HG03159 (cell line): Measurements from ENCODE around the gene CHRNB1.
"Not testable (repeated sequence)": the region's sequence is repeated elsewhere in the genome, so short reads cannot be mapped to it uniquely, and the experiment has no call there.

Source experiments
- ATAC-seq: cut with Tn5 transposase; IDR thresholded peaks from one replicate; pipeline ENCODE4 v1.9.1; 2021; ENCODE audit warnings: mild to moderate bottlenecking, moderate library complexity; ENCODE audit not compliant: unreplicated experiment

The CHRNB1 gene

GRCh38 chr17:7466318-7466638 lies 21.4 kb downstream of the CHRNB1 start:
- ATAC-seq = no peak

DNA sequence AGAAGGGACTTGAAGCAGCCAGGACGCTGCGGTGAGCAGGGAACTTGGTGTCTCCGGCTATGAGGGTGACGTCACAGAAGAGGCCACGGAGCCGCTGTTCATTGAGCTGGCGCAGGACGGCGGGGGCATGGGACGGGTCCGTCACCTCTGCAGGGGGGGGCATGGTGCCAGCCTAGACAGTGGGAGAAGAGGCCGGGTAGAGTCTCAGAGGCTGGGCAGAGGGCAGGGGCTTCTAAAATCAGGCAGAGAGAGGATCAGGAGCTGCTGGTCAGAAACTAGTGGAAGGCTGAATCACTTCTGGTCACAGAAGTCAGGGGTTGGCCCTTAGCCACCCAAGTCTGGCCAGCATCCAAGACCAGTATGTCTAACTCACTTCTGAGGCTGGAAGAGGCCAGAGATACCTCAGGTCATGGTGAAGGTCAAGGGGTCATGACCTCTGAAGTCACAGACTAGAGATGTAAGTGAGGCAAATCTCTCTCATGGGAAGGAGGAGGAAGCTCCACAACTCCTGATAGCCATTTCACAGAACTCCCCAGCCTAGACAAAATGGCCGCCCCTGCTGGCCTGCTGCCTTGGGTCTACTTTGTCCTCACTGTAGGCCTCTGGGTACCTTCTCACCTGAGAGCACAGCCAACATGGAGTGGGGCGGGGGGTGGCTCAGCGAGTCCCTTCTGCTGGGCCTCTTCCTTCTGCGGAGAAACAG lies 21.9 kb downstream of the CHRNB1 start:
- ATAC-seq = no peak

DNA sequence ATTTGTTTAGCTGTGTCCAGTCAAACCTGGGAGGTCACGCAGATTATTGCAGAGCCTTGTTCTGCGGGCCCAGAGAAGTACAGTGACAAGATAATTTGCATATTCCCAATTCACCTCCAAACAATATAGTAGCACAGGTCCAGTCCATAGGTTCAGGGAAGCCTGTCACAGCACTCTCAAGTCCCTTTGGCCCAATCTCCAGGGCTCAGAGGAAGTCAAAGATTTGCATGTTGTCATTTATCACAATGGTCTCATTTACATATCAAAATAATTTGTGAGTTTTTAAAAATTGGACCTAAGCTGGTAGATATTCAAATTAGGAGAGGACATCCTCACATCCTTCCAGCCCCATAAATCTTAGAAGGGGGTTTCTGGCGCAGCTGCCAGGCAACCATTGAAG lies 22.6 kb downstream of the CHRNB1 start:
- no peak for ATAC-seq

DNA sequence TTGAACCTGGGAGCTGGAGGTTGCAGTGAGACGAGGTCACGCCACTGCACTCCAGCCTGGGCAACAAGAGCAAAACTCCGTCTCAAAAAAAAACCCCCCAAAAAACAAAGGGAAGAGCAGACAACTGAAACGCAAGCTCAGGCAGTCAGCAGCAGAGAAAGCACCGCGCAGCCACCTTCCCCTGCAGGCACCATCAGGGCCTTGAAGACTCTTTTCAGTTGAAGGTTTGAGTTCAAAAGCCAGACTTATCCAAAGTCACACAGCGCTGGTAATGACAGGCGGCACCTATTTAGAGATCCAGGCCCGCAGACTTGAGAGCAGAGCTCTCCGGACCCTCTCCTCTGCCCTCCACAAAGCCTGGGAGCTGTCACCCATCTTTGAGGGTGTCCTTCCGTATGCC lies 23.4 kb downstream of the CHRNB1 start:
- ATAC-seq = no peak

GRCh38 chr17:7468804-7469389 lies 24.0 kb downstream of the CHRNB1 start:
- no peak for ATAC-seq

DNA sequence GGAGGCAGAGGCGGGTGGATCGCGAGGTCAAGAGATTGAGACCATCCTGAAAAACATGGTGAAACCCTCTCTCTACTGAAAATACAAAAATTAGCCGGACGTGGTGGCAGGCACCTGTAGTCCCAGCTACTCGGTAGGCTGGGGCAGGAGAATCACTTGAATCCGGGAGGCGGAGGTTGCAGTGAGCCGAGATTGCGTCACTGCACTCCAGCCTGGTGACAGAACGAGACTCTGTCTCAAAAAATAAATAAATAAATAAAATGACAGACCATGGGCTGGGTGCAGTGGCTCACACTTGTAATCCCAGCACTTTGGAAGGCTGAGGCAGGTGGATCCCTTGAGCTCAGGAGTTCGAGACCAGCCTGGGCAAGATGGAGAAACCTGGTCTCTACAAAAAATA lies 25.0 kb downstream of the CHRNB1 start:
- ATAC-seq = not testable (repeated sequence)

DNA sequence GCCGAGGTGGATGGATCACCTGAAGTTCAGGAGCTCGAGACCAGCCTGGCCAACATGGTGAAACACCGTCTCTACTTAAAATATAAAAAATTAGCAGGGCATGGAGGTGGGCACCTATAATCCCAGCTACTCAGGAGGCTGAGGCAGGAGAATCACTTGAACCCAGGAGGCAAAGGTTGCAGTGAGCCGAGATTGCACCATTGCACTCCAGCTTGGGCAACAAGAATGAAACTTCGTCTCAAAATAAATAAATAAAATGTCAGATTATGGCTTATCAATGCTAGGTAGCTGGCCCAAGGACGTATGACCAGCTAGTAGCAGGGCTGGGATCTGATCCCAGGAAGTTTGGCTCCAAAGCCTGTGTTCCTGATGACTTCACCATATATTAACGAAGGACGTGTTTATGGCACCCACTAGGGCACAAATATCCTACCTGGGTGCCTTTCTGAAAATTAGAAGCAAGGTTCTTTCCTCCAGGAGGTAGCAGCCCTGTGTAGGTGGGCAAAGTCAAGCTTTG lies 25.7 kb downstream of the CHRNB1 start:
- ATAC-seq = not testable (repeated sequence)

- ATAC-seq = no peak
Observed at GRCh38 chr17:7471729-7472128, 26.9 kb downstream of the CHRNB1 start.

DNA sequence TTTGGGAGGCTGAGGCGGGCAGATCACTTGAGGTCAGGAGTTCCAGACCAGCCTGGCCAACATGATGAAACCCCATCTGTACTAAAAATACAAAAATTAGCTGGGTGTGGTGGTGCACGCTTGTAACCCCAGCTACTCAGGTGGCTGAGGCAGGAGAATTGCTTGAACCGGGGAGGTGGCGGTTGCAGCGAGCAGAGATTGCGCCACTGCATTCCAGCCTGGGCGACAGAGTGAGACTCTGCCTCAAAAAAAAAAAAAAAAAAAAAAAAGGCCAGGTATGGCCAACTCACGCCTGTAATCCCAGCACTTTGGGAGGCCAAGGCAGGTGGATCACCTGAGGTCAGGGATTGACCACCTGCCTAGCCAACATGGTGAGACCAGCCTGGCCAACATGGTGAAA lies 29.9 kb downstream of the CHRNB1 start:
- ATAC-seq = not testable (repeated sequence)

DNA sequence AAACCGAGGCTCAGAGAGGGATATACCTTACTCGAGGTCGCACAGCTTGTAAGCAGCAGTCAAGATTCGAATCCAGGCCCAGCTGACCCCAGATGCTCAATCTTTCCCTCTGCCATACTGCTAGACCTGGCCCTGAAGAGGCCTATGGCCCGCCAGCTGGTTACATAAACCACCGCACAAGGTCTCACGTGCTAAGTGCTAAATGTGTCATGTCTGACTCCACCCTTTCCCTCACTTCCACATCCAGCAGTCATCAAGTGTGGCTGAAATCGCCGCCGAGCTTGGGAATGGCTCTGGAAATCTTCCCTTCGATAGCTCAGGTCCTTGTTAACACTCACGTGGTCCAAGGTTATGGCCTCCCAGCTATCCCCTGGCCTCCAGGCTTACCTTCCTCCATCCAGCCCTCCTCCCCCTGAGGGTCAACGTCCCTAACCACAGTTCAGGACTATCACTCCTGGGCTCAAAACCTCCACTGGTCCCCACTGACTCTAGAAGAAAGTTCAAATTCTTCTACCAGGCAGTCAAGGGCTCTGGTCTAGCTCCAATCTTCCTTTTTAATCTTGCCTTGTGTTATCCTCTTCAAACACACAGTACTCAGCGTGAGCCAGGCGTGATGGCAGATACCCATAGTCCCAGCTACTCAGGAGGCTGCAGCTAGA lies 31.0 kb downstream of the CHRNB1 start:
- no peak for ATAC-seq

- ATAC-seq = no peak
Observed at GRCh38 chr17:7476494-7476893, 31.6 kb downstream of the CHRNB1 start.

DNA sequence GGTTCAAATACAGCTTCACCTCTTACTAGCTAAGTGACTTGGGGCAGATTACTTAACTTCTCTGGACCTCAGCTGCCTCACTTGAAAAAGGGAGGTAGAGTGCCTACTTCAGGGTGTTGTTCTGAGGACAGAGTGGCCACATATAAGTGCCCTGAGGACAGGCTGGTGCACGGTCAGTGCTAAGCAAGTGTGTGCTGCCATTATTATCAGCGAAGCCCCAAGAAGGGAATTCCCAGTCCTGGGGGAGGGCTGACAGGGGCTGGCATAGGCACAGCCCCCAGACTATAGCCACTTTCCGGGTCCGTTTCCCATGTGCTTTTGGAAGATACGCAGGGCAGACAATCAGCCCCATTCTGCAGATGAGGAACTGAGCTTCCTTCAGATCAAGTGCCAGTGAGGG lies 32.1 kb downstream of the CHRNB1 start:
- no peak for ATAC-seq

DNA sequence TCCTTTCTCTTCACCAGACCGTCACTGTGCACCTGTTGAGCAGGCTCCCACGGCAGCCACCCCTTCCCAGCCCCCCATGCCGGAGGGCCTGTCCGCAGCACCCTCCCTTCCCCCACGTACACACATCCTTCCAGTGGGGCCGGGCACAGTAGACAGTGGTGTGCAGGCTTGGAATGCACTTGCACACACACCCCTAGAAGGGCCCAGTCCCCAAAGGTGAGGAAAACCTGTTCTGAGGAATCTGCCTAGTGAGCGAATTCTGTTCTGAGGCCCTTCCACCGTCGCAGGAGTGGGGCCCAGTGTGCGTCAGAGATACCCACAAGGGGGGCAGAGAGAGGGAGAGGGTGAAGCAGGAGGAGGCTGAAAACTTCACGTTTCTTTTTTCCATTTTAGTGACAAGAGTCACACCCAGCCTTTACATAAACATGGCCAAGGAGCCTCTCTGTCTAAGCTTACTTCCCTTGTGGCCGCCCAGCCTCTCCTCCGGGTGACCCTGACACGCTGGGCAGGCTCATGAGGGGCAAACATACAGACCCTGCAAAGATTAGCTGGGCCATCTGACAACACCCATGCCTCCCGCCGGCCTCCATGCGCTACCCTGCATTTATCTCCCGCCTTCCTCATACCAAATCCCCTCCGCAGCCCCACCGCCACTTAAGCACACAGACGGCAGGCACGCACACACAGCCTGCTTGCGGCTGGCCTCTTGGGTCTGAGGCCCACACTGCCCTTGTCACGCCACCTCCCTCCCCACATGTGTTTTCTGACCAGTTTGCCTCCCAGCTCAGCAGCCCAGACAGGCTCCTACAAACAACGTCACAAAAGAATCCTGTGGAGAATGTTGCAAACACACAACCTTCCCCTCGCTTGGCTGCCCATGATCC lies 32.8 kb downstream of the CHRNB1 start:
- ATAC-seq = no peak

DNA sequence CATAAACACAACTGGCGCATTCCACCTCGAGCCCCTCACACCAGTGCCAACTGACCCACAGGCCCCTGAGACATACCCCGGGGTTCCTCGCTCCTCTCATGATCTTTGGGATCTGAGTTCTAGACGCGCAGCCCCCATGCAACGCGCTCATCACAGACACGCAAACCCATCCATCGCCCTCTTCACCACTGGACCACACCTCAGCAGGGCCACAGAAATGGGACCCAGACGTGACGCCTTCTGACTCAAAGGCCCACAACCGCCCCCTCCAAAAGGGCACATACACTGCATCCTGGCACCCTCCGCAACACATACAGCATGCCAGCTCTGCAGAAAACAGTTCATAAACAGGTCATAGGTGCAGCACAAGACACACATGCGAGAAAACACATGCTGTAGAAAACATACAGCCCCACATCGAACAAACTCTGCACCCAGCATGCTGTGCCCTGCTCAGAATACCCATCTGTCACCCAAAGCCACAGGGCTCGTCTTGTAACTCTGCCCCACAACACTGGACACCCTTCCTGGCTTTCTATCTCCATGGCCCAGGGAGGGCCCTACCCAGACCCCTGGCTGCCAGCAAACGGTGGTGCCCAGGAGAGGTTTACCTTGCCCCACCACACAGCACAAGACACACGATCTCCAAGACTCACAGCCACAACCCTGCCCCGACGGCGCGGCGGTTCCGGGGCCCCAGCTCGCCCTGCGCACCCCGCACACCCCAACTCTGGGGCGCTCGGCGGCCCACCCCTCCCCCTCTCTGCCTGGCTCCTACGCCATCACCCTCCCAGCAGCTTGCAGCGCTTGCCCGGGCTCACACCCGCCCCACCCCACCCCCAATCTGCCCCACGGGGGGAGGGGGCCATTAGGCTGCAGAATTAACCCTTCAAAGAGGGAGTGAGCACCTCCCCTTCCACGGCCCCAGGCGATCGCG lies 33.7 kb downstream of the CHRNB1 start:
- ATAC-seq = no peak

DNA sequence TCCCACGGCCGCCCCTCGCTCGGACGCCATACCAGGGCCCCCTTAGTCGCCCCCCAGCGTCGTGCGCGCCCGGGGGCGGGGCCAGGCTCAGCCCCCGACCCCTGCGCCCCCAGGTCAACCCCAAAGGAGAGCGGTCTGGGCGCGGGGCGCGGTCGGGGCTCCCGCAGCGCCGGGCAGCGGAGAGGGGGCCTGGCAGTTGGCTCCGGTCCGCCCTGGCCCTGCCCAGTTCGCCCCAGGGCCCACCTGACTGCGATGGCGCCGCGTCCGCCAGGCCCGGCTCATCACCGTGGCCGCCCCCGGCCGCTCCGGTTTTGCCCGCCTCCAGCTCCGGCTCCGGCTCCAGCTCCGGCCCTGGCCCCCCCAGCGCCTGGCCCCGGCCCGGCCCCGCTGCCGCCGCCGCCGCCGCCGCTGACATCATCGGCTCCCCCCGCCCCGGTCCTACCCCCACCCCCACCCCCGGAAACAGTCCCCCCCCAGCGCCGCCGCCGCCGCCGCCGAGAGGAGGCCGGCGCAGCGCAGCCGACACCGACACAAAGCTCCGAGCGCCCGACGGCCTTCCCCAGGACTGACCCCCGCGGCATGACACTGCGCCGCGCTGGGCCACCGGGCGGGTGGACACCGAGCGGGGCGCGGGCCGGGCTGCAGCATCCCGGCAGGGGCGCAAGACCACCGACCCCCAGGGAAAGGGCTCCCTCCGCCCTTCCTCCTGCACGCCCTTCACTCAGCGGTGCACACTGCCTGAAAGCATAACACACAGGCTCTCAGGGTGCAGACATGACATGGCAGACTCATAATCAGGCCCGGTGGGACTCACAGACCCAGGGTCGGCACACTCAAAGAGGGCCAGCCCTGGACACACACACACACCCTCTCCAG lies 34.6 kb downstream of the CHRNB1 start, which contains the start of gene ZBTB4:
ZBTB4 (minus strand) TSS at position 419 of the 876 bp plus-strand sequence. CDS start 12,830 bp downstream, outside the sequence.
- no peak for ATAC-seq

GRCh38 chr17:7480089-7480384 lies 35.2 kb downstream of the CHRNB1 start:
- no peak for ATAC-seq

DNA sequence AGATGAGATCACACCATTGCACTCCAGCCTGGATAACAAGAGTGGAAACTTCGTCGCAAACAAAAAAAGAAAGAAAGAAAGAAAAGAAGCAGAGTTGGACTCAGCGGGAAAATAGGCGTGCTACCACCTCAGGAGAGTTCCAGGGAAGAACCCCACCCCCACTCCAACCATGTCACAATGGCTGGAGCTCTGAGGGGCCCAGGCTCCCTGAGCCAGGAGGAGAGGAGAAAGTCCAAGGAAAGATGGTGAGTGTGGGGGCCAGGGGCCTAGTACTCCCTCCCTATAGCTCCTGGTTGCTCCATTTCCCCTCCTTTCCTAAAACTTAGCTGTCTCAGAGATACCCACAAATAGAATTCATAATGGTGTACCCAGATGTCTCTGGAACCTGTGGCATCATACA lies 36.4 kb downstream of the CHRNB1 start, which contains the start of gene SLC35G6:
SLC35G6 (plus strand) TSS at position 172 of the 400 bp plus-strand sequence; CDS start at position 243, 71 bp downstream.
- ATAC-seq = not testable (repeated sequence)

- not testable (repeated sequence) for ATAC-seq
Observed at GRCh38 chr17:7481842-7482741, 37.2 kb downstream of the CHRNB1 start.
